GM21717 (cell line): ENCODE data around the gene COIL.
"Not testable (repeated sequence)": the region's sequence is repeated elsewhere in the genome, so short reads cannot be mapped to it uniquely, and the experiment has no call there.

Source experiments
- ATAC-seq: cut with Tn5 transposase; IDR thresholded peaks from one replicate; pipeline ENCODE4 v1.9.1; 2021; ENCODE audit warnings: mild to moderate bottlenecking, moderate library complexity; ENCODE audit not compliant: unreplicated experiment

Gene COIL

DNA sequence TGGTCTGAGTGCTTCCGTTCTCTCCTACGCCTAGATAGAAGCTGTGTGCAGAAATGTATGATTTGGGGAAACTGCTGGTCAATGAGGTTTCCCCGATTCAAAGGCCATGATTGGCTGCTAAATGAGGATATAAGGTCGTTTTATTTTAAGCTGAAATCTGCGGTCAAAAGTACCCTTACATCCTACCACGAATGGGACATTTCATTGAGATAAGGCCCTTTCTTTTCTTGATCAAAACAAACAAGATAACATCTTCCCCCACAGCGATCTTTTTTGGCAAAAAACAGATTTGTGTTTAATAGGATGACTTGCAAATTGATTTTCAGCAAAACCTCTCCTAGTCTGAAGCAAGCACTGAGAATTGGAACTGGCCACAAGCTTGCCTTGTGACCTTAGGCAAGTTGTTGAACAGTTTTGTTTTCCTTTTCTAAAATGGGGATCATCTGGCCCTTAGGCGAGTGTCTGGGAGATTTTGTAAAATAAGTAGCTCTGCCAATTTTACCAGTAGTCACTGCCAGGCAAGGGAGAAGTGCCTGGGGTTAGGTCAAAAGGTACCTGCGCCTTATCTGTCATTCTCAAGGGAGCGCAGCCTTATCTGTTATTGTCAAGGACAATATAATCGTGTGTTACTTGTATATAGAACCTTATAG lies 17.7 kb upstream of the COIL start:
- no peak for ATAC-seq

DNA sequence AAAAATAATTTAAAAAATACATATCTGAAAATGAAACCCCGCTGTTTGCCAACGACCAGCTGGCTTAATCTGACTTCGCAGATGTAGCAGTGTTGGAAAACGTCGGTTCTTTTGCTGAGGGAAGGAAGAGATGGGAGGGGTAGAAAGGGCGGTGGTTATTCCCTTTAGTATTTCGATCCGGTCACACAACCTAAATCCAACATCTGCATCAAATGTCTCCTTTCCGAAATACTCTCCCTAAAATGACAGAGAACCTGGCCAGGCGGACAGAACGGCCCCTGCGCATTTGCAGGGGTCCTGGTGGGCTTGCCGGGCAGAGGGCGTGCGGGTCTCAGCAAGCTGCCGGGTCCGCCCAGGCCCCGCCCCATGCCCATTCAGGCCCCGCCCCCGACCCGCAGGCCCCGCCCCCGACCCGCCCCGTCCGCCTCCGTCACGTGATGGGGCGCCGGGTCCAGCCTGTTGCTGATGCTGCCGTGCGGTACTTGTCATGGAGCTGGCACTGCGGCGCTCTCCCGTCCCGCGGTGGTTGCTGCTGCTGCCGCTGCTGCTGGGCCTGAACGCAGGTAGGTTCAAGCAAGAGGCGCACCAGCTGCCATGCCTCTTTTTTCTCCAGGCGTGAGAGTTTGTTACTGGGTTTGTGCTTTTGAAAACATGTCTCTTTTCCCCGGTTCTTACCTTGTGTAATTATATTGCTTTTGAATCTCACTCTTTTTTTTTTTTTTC lies 17.0 kb upstream of the COIL start, which contains the start of gene SCPEP1:
Gene SCPEP1, plus strand, starts transcription at position 459 of the 723 bp plus-strand sequence. Its CDS starts 29 bp downstream, at position 488.
- ATAC-seq, result peak; percentile 55

DNA sequence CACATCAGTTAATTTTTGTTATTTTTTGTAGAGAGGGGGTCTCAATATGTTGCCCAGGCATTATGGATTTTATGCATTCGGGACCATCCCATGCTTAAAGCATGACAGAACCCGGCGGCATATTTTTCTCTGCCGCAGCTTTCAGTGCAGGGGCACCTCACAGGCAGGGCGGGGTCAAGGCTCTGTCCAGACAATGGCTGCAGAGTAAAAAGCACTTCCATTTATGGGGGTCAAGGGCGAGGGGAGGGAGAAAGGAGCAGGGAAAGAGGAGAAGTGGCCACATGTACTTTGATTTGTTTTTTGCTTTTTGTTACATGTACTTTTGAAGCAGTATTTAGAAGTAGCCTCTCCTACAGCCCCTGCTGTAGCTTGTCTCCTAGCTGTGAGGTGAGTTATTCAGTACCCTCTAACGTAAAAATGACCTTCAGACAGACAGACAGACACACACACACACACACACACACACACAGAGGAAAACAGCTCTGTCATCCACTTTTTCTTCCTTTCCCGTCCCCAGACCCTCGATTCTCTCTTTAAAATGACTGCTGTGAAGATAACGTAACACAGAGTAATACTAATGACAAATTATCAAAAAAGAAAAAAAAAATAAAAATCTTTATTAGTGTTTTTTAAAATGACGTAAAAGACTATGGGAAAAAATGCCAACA lies 16.2 kb upstream of the COIL start:
- no peak for ATAC-seq

DNA sequence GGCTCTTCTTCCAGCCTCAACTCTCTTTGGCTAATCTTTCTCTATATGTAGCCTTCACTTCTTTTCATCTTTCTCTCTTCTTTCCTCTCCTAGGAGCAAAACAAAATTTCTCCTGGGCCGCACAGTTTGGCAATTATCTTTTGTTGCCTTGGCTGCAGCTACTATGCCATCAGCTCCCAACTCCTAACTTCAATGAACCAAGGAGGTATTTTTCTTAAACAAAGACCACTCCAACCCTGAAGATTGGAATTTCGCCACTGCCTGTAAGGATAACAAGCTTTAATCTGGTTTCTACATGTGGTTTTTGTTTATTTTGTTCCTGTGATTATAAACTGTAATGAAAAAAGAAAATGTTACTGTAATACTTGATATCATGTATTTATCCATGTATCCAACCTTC lies 14.8 kb upstream of the COIL start:
- no peak for ATAC-seq

DNA sequence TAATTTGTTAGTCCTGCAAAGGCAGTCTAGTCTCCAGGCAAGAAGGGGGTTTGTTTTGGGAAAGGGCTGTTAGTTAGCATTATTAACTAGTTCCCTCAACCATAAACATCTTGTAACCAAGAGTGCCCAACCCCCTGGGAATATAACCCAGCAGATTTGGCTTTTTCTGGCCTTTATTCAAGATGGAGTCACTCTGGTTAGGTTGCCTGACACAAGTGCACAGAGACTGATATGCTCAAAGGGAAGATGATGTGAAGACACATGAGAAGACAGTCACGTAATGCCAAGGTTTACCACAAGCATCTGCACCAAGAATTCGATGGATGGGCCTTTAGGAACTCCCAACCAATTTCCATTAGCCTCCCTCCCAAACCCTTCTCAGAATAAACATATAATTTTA lies 13.2 kb upstream of the COIL start:
- no peak for ATAC-seq

DNA sequence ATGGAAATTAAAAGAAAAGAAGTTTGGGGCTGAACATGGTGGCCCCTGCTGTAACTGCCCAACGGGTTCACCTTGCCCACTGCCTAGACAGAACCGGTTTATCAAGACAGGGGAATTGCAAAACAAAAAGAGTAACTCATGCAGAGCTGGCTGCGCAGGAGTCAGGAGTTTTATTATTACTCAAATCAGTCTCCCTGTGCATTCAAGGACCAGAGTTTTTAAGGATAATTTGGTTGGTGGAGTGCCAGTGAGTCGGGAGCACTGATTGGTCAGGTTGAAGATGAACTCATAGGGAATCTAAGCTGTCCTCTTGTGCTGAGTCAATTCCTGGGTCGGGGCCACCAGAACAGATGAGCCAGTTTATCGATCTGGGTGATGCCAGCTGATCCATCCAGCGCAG lies 12.7 kb upstream of the COIL start:
- ATAC-seq, result no peak

DNA sequence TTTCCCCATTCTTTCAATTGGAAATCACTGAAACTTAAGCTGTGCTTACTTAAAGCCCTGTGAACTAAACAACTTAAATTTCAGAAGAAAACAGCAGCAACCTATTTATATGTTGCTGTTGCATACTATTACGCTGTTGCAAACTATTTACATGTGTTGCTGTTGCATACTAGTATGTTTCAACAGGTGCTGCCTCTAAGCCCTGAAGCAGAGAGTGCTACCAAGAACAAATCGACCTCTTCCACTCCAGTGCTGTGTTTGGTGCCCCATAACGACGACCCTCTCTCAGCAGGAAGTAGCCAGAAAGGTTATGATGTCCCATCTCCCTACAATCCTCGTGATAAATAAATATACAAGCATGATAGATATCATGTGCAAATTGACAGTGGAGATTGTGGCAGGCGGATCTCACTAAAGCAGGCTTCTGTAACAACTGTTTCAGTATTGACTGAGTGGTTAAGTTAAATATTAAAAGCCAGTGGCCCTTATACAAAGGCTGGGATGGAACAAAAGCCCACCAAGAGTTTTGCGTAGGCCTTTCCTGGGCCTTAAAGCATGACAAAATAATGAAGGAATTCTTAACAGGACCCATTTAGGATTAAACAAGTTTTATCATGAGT lies 11.4 kb upstream of the COIL start:
- no peak for ATAC-seq

DNA sequence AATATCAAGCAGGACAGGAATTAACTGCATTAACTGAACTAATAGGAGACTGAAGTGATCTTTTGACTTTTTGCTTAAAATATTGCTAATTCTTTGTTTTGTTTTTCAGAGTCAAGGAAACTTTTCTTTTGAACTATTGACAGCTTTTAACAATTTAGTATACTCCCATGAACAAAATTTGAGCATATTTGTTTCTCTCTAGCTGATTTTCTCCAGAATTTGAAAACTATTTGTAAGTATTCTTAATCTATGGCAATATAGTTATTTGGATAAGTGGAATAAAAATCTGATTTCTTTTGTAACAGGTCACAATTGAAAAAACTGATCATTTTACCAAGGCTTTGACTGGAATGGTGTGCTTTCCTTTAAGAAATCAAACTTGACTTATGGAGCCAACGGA lies 10.1 kb upstream of the COIL start:
- ATAC-seq, result no peak

DNA sequence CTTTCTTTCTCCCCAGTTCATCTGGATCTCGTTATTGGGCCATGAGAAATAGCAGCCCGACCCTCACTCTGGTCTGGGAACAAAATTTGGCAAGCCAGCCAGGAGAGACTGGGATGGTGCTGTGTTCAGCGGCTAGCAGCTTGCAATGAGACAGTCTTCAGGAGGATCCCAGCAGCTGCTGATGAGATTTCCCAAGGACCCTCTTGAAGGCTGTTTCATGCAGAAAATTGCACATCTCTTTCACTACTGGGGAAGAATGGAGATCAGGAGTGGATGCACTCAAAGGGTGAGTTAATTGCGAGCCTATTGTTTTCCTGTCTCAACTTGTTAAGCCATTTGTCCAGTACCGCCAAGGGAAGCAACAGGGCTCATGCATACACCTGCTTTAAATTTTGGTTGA lies 5.5 kb upstream of the COIL start:
- no peak for ATAC-seq

DNA sequence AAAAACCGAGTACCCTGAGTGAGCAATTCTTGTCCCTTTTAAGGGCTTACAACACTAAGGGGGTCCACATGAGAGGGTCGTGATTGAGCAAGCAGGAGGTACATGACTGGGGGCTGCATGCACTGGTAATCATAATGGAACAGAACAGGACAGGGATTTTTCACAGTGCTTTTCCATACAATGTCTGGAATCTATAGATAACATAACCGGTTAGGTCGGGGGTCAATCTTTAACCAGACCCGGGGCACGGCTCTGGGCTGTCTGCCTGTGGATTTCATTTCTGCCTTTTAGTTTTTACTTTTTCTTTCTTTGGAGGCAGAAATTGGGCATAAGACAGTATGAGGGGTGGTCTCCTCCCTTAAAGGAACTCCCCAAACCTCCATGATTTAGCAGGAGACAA lies 4.8 kb upstream of the COIL start:
- not testable (repeated sequence) for ATAC-seq

DNA sequence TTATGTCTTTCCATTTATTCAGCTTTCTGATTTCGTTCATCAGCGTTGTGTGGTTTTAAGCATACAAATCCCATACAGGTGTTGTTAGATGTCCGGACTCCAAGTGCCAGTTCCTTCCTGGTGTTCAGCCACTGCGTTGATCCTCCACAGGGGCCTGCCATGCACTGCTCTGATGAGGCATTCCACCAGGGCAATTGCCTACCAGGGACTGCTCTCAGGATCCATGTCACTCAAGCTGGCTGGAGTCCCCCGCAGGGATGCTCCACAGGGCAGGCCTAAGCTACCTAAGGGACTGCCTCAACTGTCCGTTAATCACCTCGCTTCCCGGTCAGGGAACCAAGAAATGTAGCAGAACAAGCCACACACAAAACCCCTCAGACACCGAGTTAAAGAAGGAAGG lies 4.4 kb upstream of the COIL start:
- ATAC-seq, result not testable (repeated sequence)

DNA sequence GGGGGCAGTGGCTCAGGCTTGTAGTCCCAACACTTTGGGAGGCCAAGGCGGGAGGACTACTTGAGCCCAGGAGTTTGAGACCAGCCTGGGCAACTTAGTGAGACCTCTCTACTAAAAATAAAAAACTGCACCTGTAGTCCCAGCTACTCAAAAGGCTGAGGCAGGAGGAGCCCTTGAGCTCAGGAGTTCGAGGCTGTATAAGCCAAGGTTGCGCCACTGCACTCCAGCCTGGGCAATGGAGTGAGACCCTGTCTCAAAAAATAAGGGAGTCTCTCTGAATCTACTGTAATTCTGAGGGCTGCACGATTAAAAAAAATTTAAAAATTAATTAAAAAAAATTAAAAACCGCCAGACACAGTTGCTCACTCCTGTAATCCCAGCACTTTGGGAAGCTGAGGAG lies 3.9 kb downstream of the COIL start:
- ATAC-seq, result no peak

DNA sequence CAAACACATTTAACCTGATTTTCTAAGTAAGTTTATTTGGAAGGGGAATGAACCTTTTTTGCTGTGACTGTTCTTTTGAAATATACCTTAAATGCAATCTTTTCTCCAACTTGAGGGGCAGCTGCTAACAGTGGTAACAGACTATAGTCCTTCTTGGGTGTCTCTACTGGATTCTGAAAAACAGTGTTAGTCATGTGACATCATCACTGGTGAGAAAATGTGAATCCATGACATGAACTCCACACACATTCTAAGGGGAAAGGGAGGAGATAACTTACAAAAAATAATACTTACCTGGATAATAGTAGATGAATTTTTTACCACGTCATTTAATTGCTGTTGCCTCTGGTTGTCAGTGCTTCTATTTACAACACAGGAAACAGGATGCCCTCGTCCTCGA lies 11.3 kb downstream of the COIL start:
- no peak for ATAC-seq

DNA sequence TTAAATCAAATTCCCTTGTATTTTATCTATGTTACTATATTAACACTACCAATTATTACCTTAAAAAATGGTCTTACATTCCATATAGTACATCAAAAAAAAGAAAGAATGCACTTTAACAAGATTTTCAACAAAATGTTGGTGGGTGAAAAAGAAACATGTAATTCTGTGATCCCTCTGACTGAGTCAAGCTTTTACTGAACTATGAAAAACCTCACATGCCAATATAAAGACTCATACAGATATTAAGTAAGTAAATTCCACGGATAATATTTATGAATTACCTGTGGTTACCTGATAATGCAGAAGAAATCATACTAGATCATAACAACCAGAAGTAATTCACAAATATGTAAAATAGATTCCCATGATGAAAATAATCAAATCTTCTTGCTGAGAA lies 12.4 kb downstream of the COIL start:
- ATAC-seq, result no peak

DNA sequence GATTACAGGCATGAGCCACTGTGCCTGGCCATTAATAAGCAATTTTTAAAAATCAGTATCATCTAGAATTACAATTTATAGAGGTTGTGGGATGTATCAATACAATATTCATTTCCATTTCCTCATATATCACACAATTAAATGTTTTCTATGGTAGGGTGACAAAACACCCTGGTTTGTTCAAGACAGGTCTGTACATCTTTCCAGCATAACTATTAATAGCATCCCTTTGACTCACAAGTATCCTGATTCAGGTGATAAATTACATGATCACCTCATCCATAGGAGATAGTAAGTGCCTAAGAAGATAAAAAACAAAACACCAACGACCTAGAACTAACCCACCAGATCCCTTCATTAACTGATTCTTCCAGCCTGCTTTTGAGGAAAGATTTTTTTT lies 13.1 kb downstream of the COIL start:
- no peak for ATAC-seq

DNA sequence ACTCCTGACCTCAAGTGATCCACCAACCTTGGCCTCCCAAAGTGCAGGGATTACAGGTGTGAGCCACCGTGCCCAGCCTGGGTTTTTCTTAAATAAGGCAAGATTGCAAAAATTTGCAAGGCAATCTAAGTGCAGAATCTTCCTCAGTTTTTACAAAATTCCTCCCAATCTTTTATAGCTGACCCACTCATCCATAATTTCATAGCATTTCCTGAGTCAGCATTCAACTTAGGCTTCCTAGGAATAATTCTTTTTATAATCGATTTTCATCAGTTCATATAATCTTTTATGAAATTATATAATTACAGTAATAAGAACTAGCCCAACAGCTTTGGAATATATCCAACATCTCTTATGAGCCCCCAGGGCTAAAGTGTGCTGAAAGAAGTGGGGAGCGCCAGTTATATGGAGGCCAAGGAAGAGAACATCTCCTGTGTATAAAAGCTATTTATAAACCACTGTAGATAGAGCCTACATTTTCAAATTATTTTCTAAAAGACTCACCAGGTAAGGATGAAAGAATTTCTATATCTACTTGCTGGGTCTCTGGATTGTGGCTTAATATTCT lies 14.8 kb downstream of the COIL start:
- no peak for ATAC-seq

DNA sequence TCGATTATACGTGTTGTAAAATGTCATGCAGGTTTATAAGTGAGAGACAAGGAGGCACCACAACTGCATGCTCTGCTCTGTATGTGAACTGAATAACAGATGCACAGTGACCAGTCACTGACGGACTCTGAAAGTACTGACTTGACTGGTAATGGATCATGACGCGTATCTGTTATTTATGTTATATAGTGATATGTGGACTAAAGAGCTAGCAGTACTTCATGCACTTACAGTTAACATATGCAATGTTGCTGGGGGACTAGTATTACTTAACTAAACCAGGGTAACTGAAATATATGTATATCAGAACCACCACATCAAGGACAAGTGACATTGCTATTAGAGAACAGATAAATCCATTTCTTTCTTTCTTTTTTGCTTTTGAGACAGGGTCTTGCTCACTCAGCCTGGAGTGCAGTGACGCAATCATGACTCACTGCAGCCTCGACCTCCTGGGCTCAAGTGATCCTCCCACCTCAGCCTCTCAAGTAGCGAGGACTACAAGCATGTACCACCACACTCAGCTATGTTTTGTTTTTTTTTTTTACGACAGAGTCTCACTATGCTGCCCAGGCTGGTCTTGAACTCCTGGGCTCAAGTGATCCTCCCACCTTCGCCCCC lies 17.2 kb downstream of the COIL start:
- no peak for ATAC-seq

DNA sequence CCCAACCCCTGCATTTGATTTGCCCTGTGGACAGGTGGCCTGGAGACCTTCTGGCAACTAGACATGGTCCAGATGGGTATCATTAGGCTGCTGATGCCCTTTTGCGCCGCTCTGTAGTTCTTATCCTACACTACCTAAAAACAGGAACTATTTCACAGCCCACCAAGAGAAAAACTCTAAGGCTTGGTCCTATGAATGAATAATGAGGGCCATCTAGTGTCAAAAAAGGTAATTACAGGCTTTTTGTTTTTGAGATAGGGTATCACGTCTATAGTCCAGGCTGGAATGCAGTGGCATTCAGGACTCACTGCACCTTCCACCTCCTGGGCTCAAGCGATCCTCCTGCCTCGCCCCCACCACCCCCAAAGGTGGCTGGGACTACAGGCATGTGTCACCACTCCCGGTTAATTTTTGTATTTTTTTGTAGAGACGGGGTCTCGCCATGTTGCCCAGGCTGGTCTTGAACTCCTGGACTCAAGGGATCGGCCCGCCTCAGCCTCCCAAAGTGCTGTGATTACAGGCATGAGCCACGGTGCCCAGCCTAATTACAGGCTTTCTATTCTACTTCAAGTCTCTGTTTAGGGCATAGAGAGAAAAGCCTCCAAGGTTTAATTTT lies 20.9 kb downstream of the COIL start:
- ATAC-seq, result no peak

DNA sequence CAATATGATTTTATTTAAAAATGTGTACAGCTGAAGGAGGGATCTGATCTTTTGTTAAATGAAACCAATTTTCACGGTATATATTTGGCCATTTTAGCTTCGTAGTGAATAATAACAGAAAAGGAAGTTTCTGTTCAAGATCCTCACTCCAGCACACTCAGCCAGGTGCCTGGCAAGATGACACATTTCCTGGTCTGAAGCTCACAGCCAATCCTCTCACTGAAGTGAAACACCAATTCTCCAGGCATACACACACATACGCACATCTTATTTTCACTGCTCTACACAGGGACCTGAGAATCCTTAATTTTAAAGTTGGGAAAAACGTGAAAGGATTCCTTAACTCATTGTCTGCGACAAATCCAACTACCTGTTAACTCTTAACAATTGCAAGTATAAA lies 22.6 kb downstream of the COIL start:
- ATAC-seq, result not testable (repeated sequence)

DNA sequence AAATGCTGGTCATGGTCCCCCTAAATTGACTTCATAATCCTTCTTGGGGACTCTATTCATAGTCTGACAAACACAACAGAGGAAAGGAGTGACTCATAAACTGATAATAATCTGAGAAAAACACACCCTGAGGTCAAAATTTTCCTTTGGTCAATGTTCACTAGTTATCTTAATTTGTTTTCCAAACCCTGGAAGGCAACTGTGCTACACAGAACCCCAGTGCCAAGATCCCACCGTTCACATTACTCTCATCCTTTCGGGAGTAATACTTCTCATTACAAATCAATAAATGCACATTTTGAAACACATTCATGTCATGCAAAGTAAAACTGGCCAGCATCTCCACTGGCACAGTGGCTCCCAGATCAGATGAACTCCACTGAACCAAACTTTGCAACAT lies 23.2 kb downstream of the COIL start:
- no peak for ATAC-seq
